H9 (cell line): ENCODE data around the gene MAST4. TPM values are rescaled to one million over a fixed set of nuclear protein-coding genes. Genes with fewer than 3 reads are reported as not detected.

Experiments
- DNase-seq: peaks from one replicate; pipeline ENCODE4 v3.0.0-alpha.2; 2017
- H2AFZ ChIP-seq: one replicate; pipeline ENCODE4 v1.6.1; 2013; ENCODE audit warnings: mild to moderate bottlenecking, low read length, control low read depth, moderate library complexity
- H2AK5ac ChIP-seq: 2 replicates; pipeline ENCODE4 v1.6.1; 2013; ENCODE audit warnings: low read length, control low read depth, mixed read lengths; ENCODE audit not compliant: insufficient read length
- H2BK120ac ChIP-seq: one replicate; pipeline ENCODE4 v1.6.1; 2013; ENCODE audit warnings: low read depth, mild to moderate bottlenecking, low read length, control low read depth, inconsistent platforms; ENCODE audit not compliant: poor library complexity, severe bottlenecking
- H2BK12ac ChIP-seq: 2 replicates; pipeline ENCODE4 v1.6.1; 2013; ENCODE audit warnings: low read length, control low read depth, mixed read lengths, low read depth; ENCODE audit not compliant: insufficient read length
- H2BK15ac ChIP-seq: 2 replicates; pipeline ENCODE4 v1.6.1; 2013; ENCODE audit warnings: low read depth, low read length, control low read depth
- H2BK20ac ChIP-seq: one replicate; pipeline ENCODE4 v1.6.1; 2013; ENCODE audit warnings: low read depth, mild to moderate bottlenecking, low read length, control low read depth, inconsistent platforms; ENCODE audit not compliant: poor library complexity, severe bottlenecking
- H2BK5ac ChIP-seq: 2 replicates; pipeline ENCODE4 v1.6.1; 2013; ENCODE audit warnings: low read length, control low read depth, mixed read lengths; ENCODE audit not compliant: insufficient read length
- H3K14ac ChIP-seq: 2 replicates; pipeline ENCODE4 v1.6.1; 2013; ENCODE audit warnings: low read length, control low read depth; ENCODE audit not compliant: insufficient read depth
- H3K18ac ChIP-seq: 2 replicates; pipeline ENCODE4 v1.6.1; 2013; ENCODE audit warnings: low read depth, mild to moderate bottlenecking, mixed read lengths, low read length, control low read depth; ENCODE audit not compliant: insufficient read length
- H3K23ac ChIP-seq: 2 replicates; pipeline ENCODE4 v1.6.1; 2013; ENCODE audit warnings: low read length, control low read depth, mixed read lengths, low read depth; ENCODE audit not compliant: insufficient read length
- H3K23me2 ChIP-seq: 2 replicates; pipeline ENCODE4 v1.6.1; 2013; ENCODE audit warnings: low read depth, mild to moderate bottlenecking, mixed read lengths, low read length, control low read depth; ENCODE audit not compliant: insufficient read length, poor library complexity, severe bottlenecking
- H3K27ac ChIP-seq: 2 replicates; pipeline ENCODE4 v1.5.1; 2013; ENCODE audit warnings: low read length, control low read depth, mixed read lengths, low read depth; ENCODE audit not compliant: insufficient read length
- H3K27me3 ChIP-seq: 2 replicates; pipeline ENCODE4 v1.6.1; 2013; ENCODE audit warnings: low read length, control low read depth, inconsistent platforms; ENCODE audit not compliant: insufficient read depth
- H3K4ac ChIP-seq: 2 replicates; pipeline ENCODE4 v1.6.1; 2013; ENCODE audit warnings: low read depth, mild to moderate bottlenecking, control low read depth, inconsistent platforms, low read length, moderate library complexity
- H3K4me1 ChIP-seq: 2 replicates; pipeline ENCODE4 v1.6.1; 2013; ENCODE audit warnings: low read length, control low read depth, inconsistent platforms; ENCODE audit not compliant: insufficient read depth
- H3K4me2 ChIP-seq: 2 replicates; pipeline ENCODE4 v1.6.1; 2013; ENCODE audit warnings: low read length, control low read depth, mixed read lengths; ENCODE audit not compliant: insufficient read length, insufficient read depth
- H3K56ac ChIP-seq: 2 replicates; pipeline ENCODE4 v1.6.1; 2013; ENCODE audit warnings: low read depth, mild to moderate bottlenecking, mixed read lengths, low read length, control low read depth; ENCODE audit not compliant: insufficient read length
- H3K79me1 ChIP-seq: 2 replicates; pipeline ENCODE4 v1.6.1; 2013; ENCODE audit warnings: low read depth, mild to moderate bottlenecking, moderate library complexity, low read length, control low read depth, inconsistent platforms; ENCODE audit not compliant: insufficient read depth, poor library complexity, severe bottlenecking
- H3K79me2 ChIP-seq: 2 replicates; pipeline ENCODE4 v1.6.1; 2013; ENCODE audit warnings: low read length, control low read depth, inconsistent platforms; ENCODE audit not compliant: insufficient read depth
- H3K9ac ChIP-seq: 2 replicates; pipeline ENCODE4 v1.6.1; 2013; ENCODE audit warnings: low read length, control low read depth, mixed read lengths; ENCODE audit not compliant: insufficient read length; ENCODE audit errors: extremely low read depth
- H3K9me3 ChIP-seq: one replicate; pipeline ENCODE4 v1.6.1; 2013; ENCODE audit warnings: low read depth, low read length, inconsistent platforms; ENCODE audit not compliant: control insufficient read depth
- H3T11ph ChIP-seq: one replicate; pipeline ENCODE4 v1.6.1; 2013; ENCODE audit warnings: mild to moderate bottlenecking, low read length, control low read depth, inconsistent platforms
- H4K20me1 ChIP-seq: one replicate; pipeline ENCODE4 v1.6.1; 2013; ENCODE audit not compliant: control insufficient read depth, insufficient read length, insufficient read depth
- H4K5ac ChIP-seq: 2 replicates; pipeline ENCODE4 v1.6.1; 2013; ENCODE audit warnings: low read depth, mild to moderate bottlenecking, mixed read lengths, low read length, control low read depth; ENCODE audit not compliant: insufficient read length
- H4K8ac ChIP-seq: replicated peaks from 2 replicates; pipeline ENCODE4 v1.6.1; 2013; ENCODE audit warnings: low read length, control low read depth, mixed read lengths, low read depth; ENCODE audit not compliant: insufficient read length
- H4K91ac ChIP-seq: 2 replicates; pipeline ENCODE4 v1.6.1; 2013; ENCODE audit warnings: low read depth, mild to moderate bottlenecking, moderate library complexity, mixed read lengths, low read length, control low read depth; ENCODE audit not compliant: insufficient read length
- H3K27ac Mint-ChIP-seq, 3 experiments: 2 replicates in 2 of 3; 3 replicates in 1 of 3; pipeline ENCODE4 v1.8.0; 2020 to 2021; ENCODE audit warnings: mixed read lengths in 3 of 3, mild to moderate bottlenecking in 1 of 3, moderate library complexity in 1 of 3
- H3K27me3 Mint-ChIP-seq: 2 replicates; pipeline ENCODE4 v1.8.0; 2021; ENCODE audit warnings: low read depth, mild to moderate bottlenecking, moderate library complexity, mixed read lengths
- H3K36me3 Mint-ChIP-seq, 3 experiments: 2 replicates in 2 of 3; 3 replicates in 1 of 3; pipeline ENCODE4 v1.8.0; 2020 to 2021; ENCODE audit warnings: low read depth in 3 of 3, mixed read lengths in 3 of 3; ENCODE audit not compliant: insufficient read depth in 1 of 3
- H3K4me1 Mint-ChIP-seq, 2 experiments: 2 replicates each; pipeline ENCODE4 v1.8.0; 2020; ENCODE audit warnings: mixed read lengths in 2 of 2
- H3K4me3 Mint-ChIP-seq, 2 experiments: 2 replicates in 1 of 2; 3 replicates in 1 of 2; pipeline ENCODE4 v1.8.0; 2020 to 2021; ENCODE audit warnings: mild to moderate bottlenecking in 2 of 2, mixed read lengths in 2 of 2, moderate library complexity in 1 of 2
- H3K9me3 Mint-ChIP-seq, 2 experiments: 2 replicates in 1 of 2; 3 replicates in 1 of 2; pipeline ENCODE4 v1.8.0; 2020; ENCODE audit warnings: mild to moderate bottlenecking in 2 of 2, mixed read lengths in 2 of 2, moderate library complexity in 1 of 2
- WGBS: extraction: QIAGEN DNeasy Blood & Tissue Kit; methylation state at CpG from one replicate; pipeline ENCODE4 v1.1.7; 2013; ENCODE audit warnings: missing lambda C conversion rate, low lambda C conversion rate, mixed read lengths; ENCODE audit not compliant: insufficient read length; ENCODE audit errors: extremely low coverage; 5-methylcytosine and 5-hydroxymethylcytosine counted together
- total RNA-seq: library from RNA; stranded (reverse); gene quantifications from 2 replicates; pipeline ENCODE4 v1.2.1, GENCODE V29; 2021
- TF ChIP-seq, protein P1 (sequence below): fragments of 200-600 bp; sonication (generic); conservative IDR thresholded peaks from 3 replicates; pipeline ENCODE4 v1.8.0; 2021; ENCODE audit warnings: antibody characterized with exemption, mild to moderate bottlenecking

The MAST4 gene
- total RNA-seq, 1 experiment from 2014 or later = 3.7 TPM

DNA sequence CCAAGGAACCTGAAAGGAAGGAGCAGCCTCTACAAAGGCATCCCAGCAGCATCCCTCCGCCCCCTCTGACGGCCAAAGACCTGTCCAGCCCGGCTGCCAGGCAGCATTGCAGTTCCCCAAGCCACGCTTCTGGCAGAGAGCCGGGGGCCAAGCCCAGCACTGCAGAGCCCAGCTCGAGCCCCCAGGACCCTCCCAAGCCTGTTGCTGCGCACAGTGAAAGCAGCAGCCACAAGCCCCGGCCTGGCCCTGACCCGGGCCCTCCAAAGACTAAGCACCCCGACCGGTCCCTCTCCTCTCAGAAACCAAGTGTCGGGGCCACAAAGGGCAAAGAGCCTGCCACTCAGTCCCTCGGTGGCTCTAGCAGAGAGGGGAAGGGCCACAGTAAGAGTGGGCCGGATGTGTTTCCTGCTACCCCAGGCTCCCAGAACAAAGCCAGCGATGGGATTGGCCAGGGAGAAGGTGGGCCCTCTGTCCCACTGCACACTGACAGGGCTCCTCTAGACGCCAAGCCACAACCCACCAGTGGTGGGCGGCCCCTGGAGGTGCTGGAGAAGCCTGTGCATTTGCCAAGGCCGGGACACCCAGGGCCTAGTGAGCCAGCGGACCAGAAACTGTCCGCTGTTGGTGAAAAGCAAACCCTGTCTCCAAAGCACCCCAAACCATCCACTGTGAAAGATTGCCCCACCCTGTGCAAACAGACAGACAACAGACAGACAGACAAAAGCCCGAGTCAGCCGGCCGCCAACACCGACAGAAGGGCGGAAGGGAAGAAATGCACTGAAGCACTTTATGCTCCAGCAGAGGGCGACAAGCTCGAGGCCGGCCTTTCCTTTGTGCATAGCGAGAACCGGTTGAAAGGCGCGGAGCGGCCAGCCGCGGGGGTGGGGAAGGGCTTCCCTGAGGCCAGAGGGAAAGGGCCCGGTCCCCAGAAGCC lies 569.6 kb downstream of the MAST4 start:
- DNase-seq = peak; percentile 95
- Histone ChIP-seq H2AFZ (peak overlapping the region; percentile 5), H4K20me1 (no peaks in the 10 kb centered on the region), H2BK20ac (no peak overlapping the region), H2BK15ac (no peak overlapping the region), H3K79me2 (no peaks in the 10 kb centered on the region), H3K27me3 (no peaks in the 10 kb centered on the region), H4K8ac (no peak overlapping the region), H3K9me3 (no peaks in the 10 kb centered on the region), H2BK5ac (no peak overlapping the region), H2BK12ac (no peak overlapping the region), H2BK120ac (no peak overlapping the region), H3K4ac (no peak overlapping the region), H3K14ac (peak overlapping the region; percentile 59; the same call in 1 of the 2 replicates), H3T11ph (no peak overlapping the region), H4K91ac (no peak overlapping the region), H3K27ac (no peak overlapping the region), H3K79me1 (no peaks in the 10 kb centered on the region), H2AK5ac (no peak overlapping the region), H4K5ac (no peak overlapping the region), H3K9ac (no peak overlapping the region), H3K23me2 (no peaks in the 10 kb centered on the region), H3K23ac (no peak overlapping the region), H3K4me2 (no peak overlapping the region), H3K56ac (no peak overlapping the region), H3K4me1 (no peaks in the 10 kb centered on the region), H3K18ac (peak overlapping the region; percentile 76)
- Mint-ChIP-seq H3K9me3 (no peaks in the 10 kb centered on the region), H3K36me3 (peaks cover 0 to 4% (median 3%) of the 10 kb centered on the region in 3 experiments; a peak in 4 of 7 replicates), H3K27ac (peak overlapping the region; percentile 36 to 95 (median 82); a peak in 3 of 7 replicates), H3K4me3 (peak overlapping the region in 1 of 2 experiments; percentile 40; a peak in 2 of 5 replicates), H3K4me1 (peaks cover 5 to 20% of the 10 kb centered on the region in 2 experiments), H3K27me3 (no peaks in the 10 kb centered on the region)
- TF ChIP-seq, protein P1, sequence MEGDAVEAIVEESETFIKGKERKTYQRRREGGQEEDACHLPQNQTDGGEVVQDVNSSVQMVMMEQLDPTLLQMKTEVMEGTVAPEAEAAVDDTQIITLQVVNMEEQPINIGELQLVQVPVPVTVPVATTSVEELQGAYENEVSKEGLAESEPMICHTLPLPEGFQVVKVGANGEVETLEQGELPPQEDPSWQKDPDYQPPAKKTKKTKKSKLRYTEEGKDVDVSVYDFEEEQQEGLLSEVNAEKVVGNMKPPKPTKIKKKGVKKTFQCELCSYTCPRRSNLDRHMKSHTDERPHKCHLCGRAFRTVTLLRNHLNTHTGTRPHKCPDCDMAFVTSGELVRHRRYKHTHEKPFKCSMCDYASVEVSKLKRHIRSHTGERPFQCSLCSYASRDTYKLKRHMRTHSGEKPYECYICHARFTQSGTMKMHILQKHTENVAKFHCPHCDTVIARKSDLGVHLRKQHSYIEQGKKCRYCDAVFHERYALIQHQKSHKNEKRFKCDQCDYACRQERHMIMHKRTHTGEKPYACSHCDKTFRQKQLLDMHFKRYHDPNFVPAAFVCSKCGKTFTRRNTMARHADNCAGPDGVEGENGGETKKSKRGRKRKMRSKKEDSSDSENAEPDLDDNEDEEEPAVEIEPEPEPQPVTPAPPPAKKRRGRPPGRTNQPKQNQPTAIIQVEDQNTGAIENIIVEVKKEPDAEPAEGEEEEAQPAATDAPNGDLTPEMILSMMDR = peak; percentile 89
- WGBS = no CpG with 5 or more reads among the region's 36 CpGs
